DOHH2 (cell line): ENCODE results near the gene STARD9.

ENCODE experiments used
- CTCF ChIP-seq: fragments of 200-600 bp; sonication (generic); IDR thresholded peaks from one replicate; pipeline ENCODE4 v1.5.1; 2014; ENCODE audit warnings: antibody characterized with exemption, mild to moderate bottlenecking, low read depth, low read length; ENCODE audit not compliant: poor library complexity, severe bottlenecking
- EZH2phosphoT487 ChIP-seq: fragments of 200-600 bp; sonication (generic); IDR thresholded peaks from 2 replicates; pipeline ENCODE4 v1.6.1; 2017; ENCODE audit warnings: borderline replicate concordance, mild to moderate bottlenecking, antibody characterized with exemption, low read length, moderate library complexity, mixed read lengths

- no peak for TF ChIP-seq CTCF
- no peak for TF ChIP-seq EZH2phosphoT487
Observed at GRCh38 chr15:42593143-42593542, 17.7 kb downstream of the STARD9 start.
